D721Med (cell line): ENCODE results near the gene METTL26.

Experiments
- DNase-seq: peaks from one replicate; pipeline ENCODE4 v3.0.0; 2011; ENCODE audit warnings: low spot score; ENCODE audit not compliant: insufficient read length
- FAIRE-seq: peaks from 2 replicates; lab custom pipeline; 2011; peaks lifted over from hg19 to GRCh38; lab: Jason Lieb, UNC
- TF ChIP-seq, protein P1 (sequence below): IDR thresholded peaks from 2 replicates; pipeline ENCODE4 v1.5.1; 2012; ENCODE audit warnings: mild to moderate bottlenecking, control low read depth; ENCODE audit not compliant: insufficient read depth; ENCODE audit errors: missing control alignments

Gene METTL26

DNA sequence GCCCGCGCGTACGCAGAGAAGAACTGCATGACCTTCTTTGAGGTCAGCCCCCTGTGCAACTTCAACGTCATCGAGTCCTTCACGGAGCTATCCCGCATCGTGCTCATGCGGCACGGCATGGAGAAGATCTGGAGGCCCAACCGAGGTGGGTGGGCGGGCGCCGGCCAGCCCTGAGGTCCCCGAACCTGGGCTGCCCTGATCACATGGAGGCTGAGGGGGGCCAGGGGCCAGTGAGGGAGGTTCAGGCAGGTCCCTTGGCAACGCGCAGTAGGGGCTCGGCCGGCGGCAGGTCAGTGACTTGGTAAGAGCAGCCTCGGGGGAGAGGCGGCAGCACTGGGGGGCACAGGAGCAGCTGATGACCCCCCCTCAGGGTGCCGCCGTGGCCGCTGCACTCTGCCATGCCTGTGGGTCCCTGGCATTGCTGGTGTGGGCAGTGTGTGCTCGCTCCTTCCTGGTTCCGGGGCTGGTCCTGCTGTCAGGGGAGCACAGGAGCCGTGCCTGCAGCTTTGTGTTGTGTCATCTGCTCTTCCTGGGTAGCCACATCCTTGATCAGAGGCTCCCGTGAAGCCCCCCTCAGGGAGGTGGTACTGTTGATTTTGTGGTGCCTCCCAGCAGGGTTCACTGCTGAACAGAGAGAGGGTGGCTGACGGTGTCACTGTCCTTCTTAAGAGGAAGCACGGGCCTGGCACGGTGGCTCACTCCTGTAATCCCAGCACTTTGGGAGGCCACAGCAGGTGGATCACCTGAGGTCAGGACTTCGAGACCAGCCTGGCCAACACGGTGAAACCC lies 9.9 kb downstream of the METTL26 start:
- TF ChIP-seq, protein P1, sequence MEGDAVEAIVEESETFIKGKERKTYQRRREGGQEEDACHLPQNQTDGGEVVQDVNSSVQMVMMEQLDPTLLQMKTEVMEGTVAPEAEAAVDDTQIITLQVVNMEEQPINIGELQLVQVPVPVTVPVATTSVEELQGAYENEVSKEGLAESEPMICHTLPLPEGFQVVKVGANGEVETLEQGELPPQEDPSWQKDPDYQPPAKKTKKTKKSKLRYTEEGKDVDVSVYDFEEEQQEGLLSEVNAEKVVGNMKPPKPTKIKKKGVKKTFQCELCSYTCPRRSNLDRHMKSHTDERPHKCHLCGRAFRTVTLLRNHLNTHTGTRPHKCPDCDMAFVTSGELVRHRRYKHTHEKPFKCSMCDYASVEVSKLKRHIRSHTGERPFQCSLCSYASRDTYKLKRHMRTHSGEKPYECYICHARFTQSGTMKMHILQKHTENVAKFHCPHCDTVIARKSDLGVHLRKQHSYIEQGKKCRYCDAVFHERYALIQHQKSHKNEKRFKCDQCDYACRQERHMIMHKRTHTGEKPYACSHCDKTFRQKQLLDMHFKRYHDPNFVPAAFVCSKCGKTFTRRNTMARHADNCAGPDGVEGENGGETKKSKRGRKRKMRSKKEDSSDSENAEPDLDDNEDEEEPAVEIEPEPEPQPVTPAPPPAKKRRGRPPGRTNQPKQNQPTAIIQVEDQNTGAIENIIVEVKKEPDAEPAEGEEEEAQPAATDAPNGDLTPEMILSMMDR, result no peak
- no peak for FAIRE-seq

GRCh38 chr16:625117-625976 lies 10.8 kb downstream of the METTL26 start:
- TF ChIP-seq, protein P1, result no peak
- DNase-seq (no peak), FAIRE-seq (no peak)

More for the DNA sequence above, 9.9 kb downstream of the METTL26 start:
- DNase-seq, result no peak

DNA sequence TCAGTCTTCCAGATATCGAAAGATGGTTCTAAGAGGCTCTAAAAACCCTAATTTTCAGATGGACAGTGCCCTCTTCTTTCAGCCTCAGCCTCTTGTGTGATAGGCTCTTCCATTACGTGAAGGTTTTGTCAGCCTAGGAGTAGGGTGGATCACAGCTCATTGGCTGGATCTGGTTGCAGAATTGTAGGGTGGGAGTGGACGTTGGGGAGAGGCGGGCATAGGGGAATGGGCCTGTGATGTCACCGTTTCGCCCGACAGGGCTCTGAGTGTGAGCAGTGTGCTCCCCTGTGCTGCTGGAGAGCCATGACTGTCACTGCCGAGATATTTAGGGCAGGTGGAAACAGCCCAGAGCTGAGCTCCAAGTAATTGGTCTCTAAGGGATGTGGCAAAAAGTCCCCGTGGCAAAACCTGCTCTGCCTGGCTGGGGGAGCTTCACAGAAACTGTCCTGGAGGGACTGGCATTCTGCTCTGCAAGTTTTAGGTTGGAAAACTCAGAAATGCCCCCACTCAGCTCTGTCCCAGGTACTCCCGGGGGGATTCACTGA lies 11.5 kb downstream of the METTL26 start:
- TF ChIP-seq, protein P1, result no peak
- FAIRE-seq (no peak), DNase-seq (no peak)

DNA sequence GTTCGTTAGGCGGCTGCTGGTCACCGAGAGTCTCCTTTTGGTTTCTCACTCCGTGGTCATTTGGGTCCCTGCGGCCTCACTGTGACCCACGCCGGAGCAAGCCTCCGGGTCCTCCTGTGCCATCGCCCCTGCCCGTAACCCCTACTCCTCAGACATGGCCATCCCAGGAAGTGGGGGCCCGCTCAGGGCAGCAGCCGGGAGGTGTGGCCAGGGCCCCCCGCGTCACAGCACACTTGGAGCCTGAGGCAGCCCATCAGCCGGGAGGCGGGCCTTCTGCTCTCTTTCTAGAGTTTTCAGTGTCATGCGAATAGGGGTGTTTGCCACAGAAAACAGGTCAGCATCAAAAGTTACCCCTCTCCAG lies 13.2 kb downstream of the METTL26 start:
- DNase-seq, result no peak
- FAIRE-seq, result no peak
- TF ChIP-seq, protein P1, result no peak

GRCh38 chr16:621526-622105 lies 14.5 kb downstream of the METTL26 start:
- no peak for FAIRE-seq
- TF ChIP-seq, protein P1, result no peak
- DNase-seq, result no peak

- FAIRE-seq (no peak), DNase-seq (no peak)
- TF ChIP-seq, protein P1, result no peak
These were observed 15.2 kb downstream of the METTL26 start for GRCh38 chr16:620700-621525.
